Activated B cell treated with CpG ODN at 0.5 μM for 24 hours (primary cell): ENCODE results near the gene TROAP. TPM values are rescaled to one million over a fixed set of nuclear protein-coding genes. Genes with fewer than 3 reads are reported as not detected.
A peak's percentile ranks its signal among the peaks of the same experiment; 100 is the strongest.

Source experiments
- ATAC-seq: fragments of 200-7000 bp; cut with Tn5 transposase; one replicate; pipeline ENCODE4 v1.10.0; 2021; ENCODE audit warnings: low read depth, mild to moderate bottlenecking, moderate library complexity
- CTCF ChIA-PET: fragments of 350-600 bp; sonication (Branson Sonifier 250); formaldehyde crosslinking; loops from one replicate; lab custom pipeline; 2021; ENCODE audit warnings: antibody characterized with exemption; lab: Charles Lee
- POLR2A ChIA-PET: fragments of 350-600 bp; sonication (Branson Sonifier 250); formaldehyde crosslinking; loops from one replicate; lab custom pipeline; 2021; ENCODE audit warnings: antibody characterized with exemption; lab: Charles Lee
- DNase-seq: peaks from one replicate; pipeline ENCODE4 v3.0.0; 2022
- H3K27ac Mint-ChIP-seq: one replicate; pipeline ENCODE4 v1.8.0; 2020; ENCODE audit warnings: mixed read lengths
- H3K27me3 Mint-ChIP-seq: one replicate; pipeline ENCODE4 v1.8.0; 2021; ENCODE audit warnings: mixed read lengths
- H3K36me3 Mint-ChIP-seq: one replicate; pipeline ENCODE4 v1.8.0; 2021; ENCODE audit warnings: low read depth, mixed read lengths
- H3K4me1 Mint-ChIP-seq: one replicate; pipeline ENCODE4 v1.8.0; 2021; ENCODE audit warnings: mixed read lengths
- H3K4me3 Mint-ChIP-seq: one replicate; pipeline ENCODE4 v1.8.0; 2020; ENCODE audit warnings: mild to moderate bottlenecking, mixed read lengths
- H3K9me3 Mint-ChIP-seq: one replicate; pipeline ENCODE4 v1.8.0; 2020; ENCODE audit warnings: mixed read lengths
- intact Hi-C: fragments of 100-400 bp; cut with micrococcal nuclease; formaldehyde crosslinking; loops from one replicate; pipeline ENCODE4 v1.15.1; 2024
- total RNA-seq: library from RNA; stranded (reverse); gene quantifications from 2 replicates; pipeline ENCODE4 v1.2.3, GENCODE V29; 2022
- TF ChIP-seq, protein P1 (sequence below): fragments of 200-600 bp; IDR thresholded peaks from one replicate; pipeline ENCODE4 v1.8.0; 2022; ENCODE audit warnings: antibody characterized with exemption, mild to moderate bottlenecking

The TROAP gene
- total RNA-seq, 1 donor from 2014 or later = 3.1 TPM

DNA sequence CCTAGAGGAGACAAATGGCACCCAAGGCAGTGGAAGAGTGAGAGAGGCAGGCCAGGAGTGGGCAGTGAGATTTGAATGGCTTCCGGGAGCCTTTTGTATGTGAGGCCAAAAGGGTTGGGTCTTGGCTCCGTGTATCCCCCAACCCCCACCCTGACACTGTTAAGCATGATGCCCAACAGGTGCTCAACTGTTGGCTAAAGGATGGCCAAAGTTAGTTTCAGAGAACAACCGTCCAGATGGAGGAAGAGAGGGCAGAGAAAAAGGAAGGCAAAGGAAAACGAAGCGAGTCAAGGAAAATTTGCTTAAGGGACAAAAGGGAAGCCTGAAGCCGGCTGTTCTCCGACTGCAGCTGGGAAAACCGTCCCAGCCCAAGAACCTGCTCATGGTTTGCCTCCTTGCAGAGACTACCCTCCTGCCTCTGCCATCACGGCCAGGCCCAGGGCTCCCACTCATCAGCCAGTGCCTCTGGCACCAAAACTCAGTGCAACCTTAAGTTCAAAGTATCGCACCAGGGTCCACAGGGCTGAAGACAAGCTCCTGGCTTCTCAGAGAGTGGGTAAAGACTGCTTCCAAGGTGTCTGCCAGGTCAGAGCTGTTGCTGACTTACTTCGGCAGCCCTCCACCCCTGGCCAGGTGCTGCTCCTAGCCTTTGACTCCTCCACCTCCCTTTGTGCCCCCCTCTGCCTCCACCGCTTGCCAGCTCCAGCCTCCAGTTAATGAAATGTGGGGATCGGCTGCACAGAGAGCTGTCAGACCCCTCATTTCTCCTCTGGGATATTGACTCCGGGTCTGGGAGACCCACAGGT lies 18.1 kb downstream of the TROAP start:
- Mint-ChIP-seq H3K36me3 (no peaks in the 10 kb centered on the region), H3K27ac (no peak overlapping the region), H3K9me3 (no peaks in the 10 kb centered on the region), H3K4me1 (peaks cover 49% of the 10 kb centered on the region), H3K27me3 (peaks cover 33% of the 10 kb centered on the region), H3K4me3 (peak overlapping the region; percentile 19)
- DNase-seq (no peak), ATAC-seq (no peak)
- POLR2A ChIA-PET = interaction anchor here (1.3 to 1.4 kb wide), 2 partner anchors 18 to 52 kb away, joined by 3 to 6 read pairs; partner anchors contain the start of gene TROAP
- CTCF ChIA-PET = interaction anchor here (0.9 to 3.6 kb wide), 11 partner anchors 9 to 173 kb away, joined by 3 to 54 read pairs (median 6); partner anchors contain the start of genes PRPH, SPATS2 and TROAP
- intact Hi-C loops = loop anchor here (5.0 to 10.0 kb wide), 3 partner anchors 276 to 346 kb away; partner anchors contain the start of genes DDN, KMT2D, PRPF40B and RHEBL1
- TF ChIP-seq, protein P1, sequence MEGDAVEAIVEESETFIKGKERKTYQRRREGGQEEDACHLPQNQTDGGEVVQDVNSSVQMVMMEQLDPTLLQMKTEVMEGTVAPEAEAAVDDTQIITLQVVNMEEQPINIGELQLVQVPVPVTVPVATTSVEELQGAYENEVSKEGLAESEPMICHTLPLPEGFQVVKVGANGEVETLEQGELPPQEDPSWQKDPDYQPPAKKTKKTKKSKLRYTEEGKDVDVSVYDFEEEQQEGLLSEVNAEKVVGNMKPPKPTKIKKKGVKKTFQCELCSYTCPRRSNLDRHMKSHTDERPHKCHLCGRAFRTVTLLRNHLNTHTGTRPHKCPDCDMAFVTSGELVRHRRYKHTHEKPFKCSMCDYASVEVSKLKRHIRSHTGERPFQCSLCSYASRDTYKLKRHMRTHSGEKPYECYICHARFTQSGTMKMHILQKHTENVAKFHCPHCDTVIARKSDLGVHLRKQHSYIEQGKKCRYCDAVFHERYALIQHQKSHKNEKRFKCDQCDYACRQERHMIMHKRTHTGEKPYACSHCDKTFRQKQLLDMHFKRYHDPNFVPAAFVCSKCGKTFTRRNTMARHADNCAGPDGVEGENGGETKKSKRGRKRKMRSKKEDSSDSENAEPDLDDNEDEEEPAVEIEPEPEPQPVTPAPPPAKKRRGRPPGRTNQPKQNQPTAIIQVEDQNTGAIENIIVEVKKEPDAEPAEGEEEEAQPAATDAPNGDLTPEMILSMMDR = no peak

GRCh38 chr12:49341777-49342065 lies 18.7 kb downstream of the TROAP start:
- ChIA-PET CTCF (interaction anchor here (0.9 to 3.6 kb wide), 14 partner anchors 9 to 172 kb away, joined by 3 to 54 read pairs (median 6); partner anchors contain the start of genes PRPH, SPATS2 and TROAP), POLR2A (interaction anchor here (0.6 to 1.4 kb wide), 3 partner anchors 19 to 152 kb away, joined by 3 to 6 read pairs (median 3); partner anchors contain the start of gene TROAP)
- Mint-ChIP-seq H3K27ac (no peak overlapping the region), H3K4me1 (peaks cover 53% of the 10 kb centered on the region), H3K27me3 (peaks cover 38% of the 10 kb centered on the region), H3K9me3 (no peaks in the 10 kb centered on the region), H3K36me3 (no peaks in the 10 kb centered on the region), H3K4me3 (peak overlapping the region; percentile 19)
- TF ChIP-seq, protein P1 = no peak
- DNase-seq = no peak
- ATAC-seq = no peak
- intact Hi-C loops = loop anchor here (1.0 to 10.0 kb wide), 7 partner anchors 7 to 347 kb away; partner anchors contain the start of genes DDN, KMT2D, PRPF40B and RHEBL1

DNA sequence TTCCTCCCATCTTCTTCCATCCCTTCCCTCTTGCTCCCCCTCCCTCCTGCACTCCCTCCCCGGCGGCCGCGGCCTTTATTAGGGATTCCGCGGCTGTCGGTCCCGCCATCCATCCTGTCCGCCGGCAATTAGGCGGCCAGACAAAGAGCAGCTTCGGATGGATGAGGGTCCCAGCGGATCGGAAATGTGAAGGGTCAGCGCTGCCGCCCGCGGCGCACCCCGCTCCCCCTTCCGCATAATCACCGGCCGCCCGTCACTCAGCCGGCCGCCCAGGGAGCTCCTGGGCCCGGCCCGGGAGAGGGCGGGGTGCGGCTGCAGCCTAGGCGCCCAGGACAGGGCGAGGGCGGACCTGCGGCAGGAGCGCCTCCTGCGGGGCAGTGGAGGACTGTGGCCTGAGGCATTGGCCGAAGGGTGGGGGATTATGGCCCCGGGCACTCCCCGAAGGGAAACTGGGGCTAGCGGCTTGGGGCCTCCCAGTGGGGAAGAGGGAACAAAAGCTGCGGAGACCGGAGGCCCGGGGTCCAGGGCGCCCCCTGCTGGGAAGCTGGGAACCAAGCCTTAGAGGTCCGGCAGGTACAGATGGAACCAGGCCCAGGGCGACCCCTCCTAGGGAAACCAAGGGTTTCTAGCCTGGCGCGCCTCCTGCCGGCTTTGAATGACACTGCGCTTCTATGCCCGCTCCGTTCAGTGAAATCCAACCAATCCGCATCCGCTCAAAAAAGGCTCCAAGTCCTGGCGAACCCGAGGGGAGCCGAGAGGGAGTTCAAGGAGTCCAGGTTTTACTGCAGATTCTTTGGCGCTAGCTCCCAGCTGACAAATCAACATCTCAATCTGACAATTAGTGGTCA lies 19.2 kb downstream of the TROAP start:
- CTCF ChIA-PET = interaction anchor here (0.9 to 3.6 kb wide), 15 partner anchors 8 to 172 kb away, joined by 3 to 54 read pairs (median 6); partner anchors contain the start of genes PRPH, SPATS2 and TROAP
- TF ChIP-seq, protein P1 = peak; percentile 24
- Mint-ChIP-seq H3K27ac (no peak overlapping the region), H3K27me3 (peaks cover 39% of the 10 kb centered on the region), H3K36me3 (no peaks in the 10 kb centered on the region), H3K4me3 (peak overlapping the region; percentile 67), H3K4me1 (peaks cover 53% of the 10 kb centered on the region), H3K9me3 (no peaks in the 10 kb centered on the region)
- DNase-seq (peak; percentile 71), ATAC-seq (peak; percentile 75)
- POLR2A ChIA-PET = interaction anchor here (0.6 to 1.9 kb wide), 8 partner anchors 15 to 153 kb away, joined by 3 to 11 read pairs (median 4); partner anchors contain the start of genes SPATS2, TROAP and TUBA1A
- intact Hi-C loops = loop anchor here (1.0 to 10.0 kb wide), 7 partner anchors 8 to 347 kb away; partner anchors contain the start of genes DDN, KMT2D, PRPF40B and RHEBL1

DNA sequence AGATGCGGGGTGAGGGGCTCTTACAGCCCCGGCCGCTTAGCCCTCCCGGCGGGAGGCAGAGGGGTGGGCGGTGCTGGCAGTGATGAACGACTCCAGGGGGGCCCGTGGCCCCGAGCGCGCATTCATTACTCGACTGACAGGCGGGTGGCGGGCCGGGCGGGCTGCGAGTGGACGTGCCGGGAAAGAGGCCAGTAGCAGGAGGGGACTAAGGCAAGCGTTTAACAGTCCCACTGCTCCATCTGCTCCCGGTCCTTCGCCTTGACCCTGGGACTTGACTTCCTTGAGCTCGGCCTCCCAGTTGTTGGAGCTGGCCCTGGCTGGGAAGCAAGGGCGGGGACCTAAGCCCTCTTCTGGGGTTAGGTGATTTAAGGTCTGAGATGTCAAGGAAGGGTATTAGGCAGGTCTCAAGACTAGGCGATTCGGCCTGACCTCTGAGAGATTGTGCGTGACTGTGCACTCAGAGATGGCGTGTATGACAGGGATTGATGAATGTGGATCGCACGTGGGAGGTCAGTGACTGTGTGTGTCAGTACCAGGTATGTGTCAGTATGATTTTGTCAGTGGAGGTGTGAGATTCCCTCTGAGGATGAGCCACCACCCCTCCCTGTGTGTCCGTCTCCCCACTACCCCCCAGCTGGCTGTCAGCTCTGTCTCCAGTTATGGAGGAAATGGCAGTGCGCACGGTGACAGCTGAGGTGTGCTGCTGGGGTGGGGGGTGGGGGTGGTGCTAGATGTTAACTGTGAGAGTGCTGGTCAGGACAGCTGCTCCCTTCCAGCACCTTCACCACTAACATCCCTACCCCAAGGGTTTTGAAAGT lies 20.1 kb downstream of the TROAP start:
- Mint-ChIP-seq H3K4me1 (peaks cover 49% of the 10 kb centered on the region), H3K27ac (no peak overlapping the region), H3K27me3 (peaks cover 37% of the 10 kb centered on the region), H3K4me3 (peak overlapping the region; percentile 67), H3K9me3 (no peaks in the 10 kb centered on the region), H3K36me3 (no peaks in the 10 kb centered on the region)
- ChIA-PET CTCF (interaction anchor here (0.9 to 3.6 kb wide), 10 partner anchors 11 to 59 kb away, joined by 3 to 54 read pairs (median 8); partner anchors contain the start of genes PRPH, SPATS2 and TROAP), POLR2A (interaction anchor here (0.6 to 1.9 kb wide), 6 partner anchors 15 to 342 kb away, joined by 3 to 11 read pairs (median 6); partner anchors contain the start of genes SPATS2 and TUBA1A)
- TF ChIP-seq, protein P1 = no peak
- intact Hi-C loops = loop anchor here (1.0 to 10.0 kb wide), 7 partner anchors 9 to 348 kb away; partner anchors contain the start of genes DDN, KMT2D, PRPF40B and RHEBL1
- no peak for ATAC-seq
- no peak for DNase-seq
